ENCODE results near the gene CCDC142.
"Not testable (repeated sequence)": the region's sequence is repeated elsewhere in the genome, so short reads cannot be mapped to it uniquely, and the experiment has no call there.

CCDC142 gene

GRCh38 chr2:74491648-74492544 is 9.1 kb upstream of the CCDC142 start:
- no peaks in the 10 kb centered on the region for H3K9me3 ChIP-seq (ENCODE audit: low read length)
- no peaks in the 10 kb centered on the region for H3K4me1 ChIP-seq (ENCODE audit: insufficient read depth, low read length)
- H3K27me3 ChIP-seq (ENCODE audit: control insufficient read depth in 1 of 2, insufficient read depth in 2 of 2, low read length in 2 of 2), result peaks cover 0 to under 1% of the 10 kb centered on the region in 2 donors
- H3K27ac ChIP-seq (ENCODE audit: low read depth, low read length), result no peak overlapping the region
- H3K9ac ChIP-seq (ENCODE audit: low read length), result no peak overlapping the region
- H3K4me3 ChIP-seq (ENCODE audit: low read depth in 1 of 2, low read length in 2 of 2), result no peak overlapping the region
- H3K36me3 ChIP-seq (ENCODE audit: insufficient read depth, low read length), result peaks cover 58% of the 10 kb centered on the region

DNA sequence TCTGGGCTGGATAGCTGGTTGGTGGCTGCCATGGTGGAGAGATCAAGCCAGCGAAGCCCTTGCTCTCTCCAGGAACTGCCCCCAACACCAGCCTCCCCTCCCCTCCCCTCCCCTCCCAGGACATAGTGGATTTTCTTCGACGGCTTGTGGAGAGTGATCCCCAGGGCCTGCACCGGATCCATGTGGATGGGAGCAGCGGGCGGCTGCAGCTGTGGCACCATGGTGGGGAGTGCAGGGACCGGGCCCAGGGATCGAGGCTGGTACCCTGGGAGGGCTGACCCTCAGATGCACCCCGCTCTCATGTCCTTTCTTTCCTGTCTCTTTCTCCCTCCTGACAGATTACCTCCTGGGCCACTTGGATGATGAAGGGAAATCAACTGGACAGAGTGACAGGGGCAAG is 7.1 kb upstream of the CCDC142 start:
- Histone ChIP-seq H3K27ac (ENCODE audit: low read depth, low read length) (no peak overlapping the region), H3K4me1 (ENCODE audit: insufficient read depth, low read length) (no peaks in the 10 kb centered on the region), H3K9ac (ENCODE audit: low read length) (no peak overlapping the region), H3K4me3 (ENCODE audit: low read depth in 1 of 2, low read length in 2 of 2) (no peak overlapping the region), H3K36me3 (ENCODE audit: insufficient read depth, low read length) (peaks cover 65% of the 10 kb centered on the region), H3K9me3 (ENCODE audit: low read length) (no peaks in the 10 kb centered on the region), H3K27me3 (ENCODE audit: control insufficient read depth in 1 of 2, insufficient read depth in 2 of 2, low read length in 2 of 2) (no peaks in the 10 kb centered on the region)

GRCh38 chr2:74488643-74489481 is 6.1 kb upstream of the CCDC142 start:
- Histone ChIP-seq H3K4me3 (ENCODE audit: low read depth in 1 of 2, low read length in 2 of 2) (no peak overlapping the region), H3K9me3 (ENCODE audit: low read length) (no peaks in the 10 kb centered on the region), H3K4me1 (ENCODE audit: insufficient read depth, low read length) (no peaks in the 10 kb centered on the region), H3K36me3 (ENCODE audit: insufficient read depth, low read length) (peaks cover 62% of the 10 kb centered on the region), H3K27me3 (ENCODE audit: control insufficient read depth in 1 of 2, insufficient read depth in 2 of 2, low read length in 2 of 2) (no peaks in the 10 kb centered on the region), H3K9ac (ENCODE audit: low read length) (no peak overlapping the region), H3K27ac (ENCODE audit: low read depth, low read length) (no peak overlapping the region)

DNA sequence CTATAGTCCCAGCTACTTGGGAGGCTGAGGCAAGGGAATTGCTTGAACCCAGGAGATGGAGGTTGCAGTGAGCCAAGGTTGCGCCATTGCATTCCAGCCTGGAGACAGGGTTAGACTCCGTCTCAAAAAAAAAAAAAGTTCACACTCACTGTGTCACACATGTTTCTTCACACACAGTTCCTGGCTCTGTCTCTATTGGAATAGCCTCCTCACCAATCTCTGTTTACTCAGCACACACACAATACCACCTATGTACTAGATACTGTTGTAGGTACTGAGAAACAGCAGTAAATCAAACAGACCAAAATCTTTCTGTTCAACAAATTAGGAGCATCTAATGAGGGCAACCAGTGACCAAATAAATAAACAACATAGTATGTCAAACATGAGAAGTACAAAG is 3.3 kb upstream of the CCDC142 start:
- Histone ChIP-seq H3K4me1 (ENCODE audit: insufficient read depth, low read length) (peaks cover 13% of the 10 kb centered on the region), H3K4me3 (ENCODE audit: low read depth in 1 of 2, low read length in 2 of 2) (no peak overlapping the region), H3K9ac (ENCODE audit: low read length) (no peak overlapping the region), H3K36me3 (ENCODE audit: insufficient read depth, low read length) (peaks cover 37% of the 10 kb centered on the region), H3K27ac (ENCODE audit: low read depth, low read length) (no peak overlapping the region), H3K27me3 (ENCODE audit: control insufficient read depth in 1 of 2, insufficient read depth in 2 of 2, low read length in 2 of 2) (no peaks in the 10 kb centered on the region), H3K9me3 (ENCODE audit: low read length) (no peaks in the 10 kb centered on the region)

DNA sequence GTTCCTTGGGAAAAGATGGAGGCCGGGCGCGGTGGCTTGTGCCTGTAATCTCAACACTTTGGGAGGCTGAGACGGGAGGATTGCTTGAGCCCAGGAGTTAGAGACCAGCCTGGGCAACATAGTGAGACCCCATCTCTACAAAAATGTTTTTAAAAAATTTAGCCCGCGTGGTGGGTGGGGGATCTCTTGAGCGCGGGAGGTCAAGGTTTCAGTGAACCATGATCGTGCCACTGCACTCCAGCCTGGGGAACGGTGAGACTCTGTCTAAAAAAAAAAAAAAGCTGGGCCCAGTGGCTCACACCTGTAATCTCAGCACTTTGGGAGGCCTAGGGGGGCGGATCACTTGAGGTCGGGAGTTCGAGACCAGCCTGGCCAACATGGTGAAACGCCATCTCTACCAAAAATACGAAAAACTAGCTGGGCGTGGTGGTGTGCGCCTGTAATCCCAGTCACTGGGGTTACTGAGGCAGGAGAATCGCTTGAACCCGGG is 922 bp upstream of the CCDC142 start:
- not testable (repeated sequence) for H3K27me3 ChIP-seq (ENCODE audit: control insufficient read depth in 1 of 2, insufficient read depth in 2 of 2, low read length in 2 of 2); H3K9me3 ChIP-seq (ENCODE audit: low read length)
- Histone ChIP-seq H3K9ac (ENCODE audit: low read length) (peak overlapping the region; percentile 69), H3K4me3 (ENCODE audit: low read depth in 1 of 2, low read length in 2 of 2) (peak overlapping the region; percentile 85 to 99), H3K27ac (ENCODE audit: low read depth, low read length) (peak overlapping the region; percentile 93), H3K4me1 (ENCODE audit: insufficient read depth, low read length) (peaks cover 26% of the 10 kb centered on the region), H3K36me3 (ENCODE audit: insufficient read depth, low read length) (peaks cover 33% of the 10 kb centered on the region)

GRCh38 chr2:74481961-74482800 is 617 bp downstream of the CCDC142 start:
- H3K27me3 ChIP-seq (ENCODE audit: control insufficient read depth in 1 of 2, insufficient read depth in 2 of 2, low read length in 2 of 2), result no peaks in the 10 kb centered on the region
- H3K9ac ChIP-seq (ENCODE audit: low read length), result peak overlapping the region; percentile 69
- H3K9me3 ChIP-seq (ENCODE audit: low read length), result no peaks in the 10 kb centered on the region
- peaks cover 26% of the 10 kb centered on the region for H3K4me1 ChIP-seq (ENCODE audit: insufficient read depth, low read length)
- H3K36me3 ChIP-seq (ENCODE audit: insufficient read depth, low read length), result peaks cover 29% of the 10 kb centered on the region
- peak overlapping the region; percentile 93 for H3K27ac ChIP-seq (ENCODE audit: low read depth, low read length)
- peak overlapping the region; percentile 85 to 99 for H3K4me3 ChIP-seq (ENCODE audit: low read depth in 1 of 2, low read length in 2 of 2)

DNA sequence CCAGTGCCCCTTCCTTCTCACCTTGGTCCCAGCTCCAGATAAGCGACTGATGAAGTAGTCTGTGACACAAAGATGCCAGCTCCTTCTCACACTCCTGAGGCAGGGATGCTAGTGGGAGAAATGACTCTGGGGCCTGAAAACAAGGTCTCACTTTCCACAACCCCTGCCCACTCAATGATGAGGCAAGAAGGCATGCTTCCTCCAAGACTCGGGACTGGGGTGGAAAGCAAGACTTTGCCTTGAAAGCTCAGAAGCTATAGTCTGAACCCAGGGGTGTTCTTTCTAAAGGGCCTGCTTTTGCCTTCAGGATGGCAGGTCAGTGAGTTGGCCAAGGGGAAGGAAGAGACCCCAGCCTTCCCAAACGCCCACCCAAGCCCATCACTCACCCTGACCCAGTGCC is 1.4 kb downstream of the CCDC142 start:
- Histone ChIP-seq H3K9me3 (ENCODE audit: low read length) (no peaks in the 10 kb centered on the region), H3K9ac (ENCODE audit: low read length) (peak overlapping the region; percentile 69), H3K27me3 (ENCODE audit: control insufficient read depth in 1 of 2, insufficient read depth in 2 of 2, low read length in 2 of 2) (no peaks in the 10 kb centered on the region), H3K36me3 (ENCODE audit: insufficient read depth, low read length) (peaks cover 28% of the 10 kb centered on the region), H3K27ac (ENCODE audit: low read depth, low read length) (no peak overlapping the region), H3K4me1 (ENCODE audit: insufficient read depth, low read length) (peaks cover 26% of the 10 kb centered on the region), H3K4me3 (ENCODE audit: low read depth in 1 of 2, low read length in 2 of 2) (peak overlapping the region; percentile 85 to 99)

- no peak overlapping the region for H3K4me3 ChIP-seq (ENCODE audit: low read depth in 1 of 2, low read length in 2 of 2)
- H3K9me3 ChIP-seq (ENCODE audit: low read length), result no peaks in the 10 kb centered on the region
- H3K27me3 ChIP-seq (ENCODE audit: control insufficient read depth in 1 of 2, insufficient read depth in 2 of 2, low read length in 2 of 2), result no peaks in the 10 kb centered on the region
- no peak overlapping the region for H3K9ac ChIP-seq (ENCODE audit: low read length)
- peaks cover 23% of the 10 kb centered on the region for H3K4me1 ChIP-seq (ENCODE audit: insufficient read depth, low read length)
- peaks cover 26% of the 10 kb centered on the region for H3K36me3 ChIP-seq (ENCODE audit: insufficient read depth, low read length)
- no peak overlapping the region for H3K27ac ChIP-seq (ENCODE audit: low read depth, low read length)
These were observed 7.9 kb downstream of the CCDC142 start for GRCh38 chr2:74474899-74475298.

- Histone ChIP-seq H3K27me3 (ENCODE audit: control insufficient read depth in 1 of 2, insufficient read depth in 2 of 2, low read length in 2 of 2) (no peaks in the 10 kb centered on the region), H3K27ac (ENCODE audit: low read depth, low read length) (no peak overlapping the region), H3K4me3 (ENCODE audit: low read depth in 1 of 2, low read length in 2 of 2) (no peak overlapping the region), H3K9me3 (ENCODE audit: low read length) (no peaks in the 10 kb centered on the region), H3K4me1 (ENCODE audit: insufficient read depth, low read length) (peaks cover 21% of the 10 kb centered on the region), H3K9ac (ENCODE audit: low read length) (no peak overlapping the region), H3K36me3 (ENCODE audit: insufficient read depth, low read length) (peaks cover 22% of the 10 kb centered on the region)
These were observed 8.3 kb downstream of the CCDC142 start for GRCh38 chr2:74474481-74474880.

- H3K4me3 ChIP-seq (ENCODE audit: low read depth in 1 of 2, low read length in 2 of 2), result peak overlapping the region; percentile 15 to 81
- H3K9me3 ChIP-seq (ENCODE audit: low read length), result no peaks in the 10 kb centered on the region
- peak overlapping the region; percentile 66 for H3K9ac ChIP-seq (ENCODE audit: low read length)
- H3K36me3 ChIP-seq (ENCODE audit: insufficient read depth, low read length), result peaks cover 21% of the 10 kb centered on the region
- no peaks in the 10 kb centered on the region for H3K27me3 ChIP-seq (ENCODE audit: control insufficient read depth in 1 of 2, insufficient read depth in 2 of 2, low read length in 2 of 2)
- H3K4me1 ChIP-seq (ENCODE audit: insufficient read depth, low read length), result peaks cover 16% of the 10 kb centered on the region
- peak overlapping the region; percentile 75 for H3K27ac ChIP-seq (ENCODE audit: low read depth, low read length)
These were observed 9.9 kb downstream of the CCDC142 start for GRCh38 chr2:74472945-74473258.
